ENCODE results near the gene RNU6-9.

- TF ChIP-seq CTCF (IDR thresholded peaks at IDR 0.05) (no peak), POLR2A (IDR thresholded peaks at IDR 0.05) (no peak)
Measured at GRCh38 chr19:850221-850978, 42.9 kb upstream of the RNU6-9 start.
